GM12873 (cell line): ENCODE data around the gene HSD17B8.

Experiments used
- CTCF ChIP-seq: IDR thresholded peaks from 2 replicates; pipeline ENCODE4 v1.5.1; 2012; ENCODE audit warnings: low read depth, mild to moderate bottlenecking, moderate library complexity, low read length, control low read depth; ENCODE audit not compliant: insufficient read depth; ENCODE audit errors: missing control alignments

HSD17B8 gene

GRCh38 chr6:33213166-33213988, 8.9 kb downstream of the HSD17B8 start:
- no peak for TF ChIP-seq CTCF

- TF ChIP-seq CTCF = no peak
Measured at GRCh38 chr6:33213989-33214335, 9.5 kb downstream of the HSD17B8 start.

GRCh38 chr6:33215271-33216116, 11.0 kb downstream of the HSD17B8 start:
- TF ChIP-seq CTCF = no peak

GRCh38 chr6:33216117-33216649, 11.7 kb downstream of the HSD17B8 start:
- TF ChIP-seq CTCF = no peak

GRCh38 chr6:33217246-33217645, 12.8 kb downstream of the HSD17B8 start:
- TF ChIP-seq CTCF = no peak

GRCh38 chr6:33217681-33218080, 13.2 kb downstream of the HSD17B8 start:
- no peak for TF ChIP-seq CTCF

- no peak for TF ChIP-seq CTCF
Measured at GRCh38 chr6:33235221-33235634, 30.8 kb downstream of the HSD17B8 start.
